HG03039 (cell line): Measurements from ENCODE around the gene WDR27.
"Not testable (repeated sequence)": the region's sequence is repeated elsewhere in the genome, so short reads cannot be mapped to it uniquely, and the experiment has no call there.

Experiments used
- ATAC-seq: cut with Tn5 transposase; IDR thresholded peaks from one replicate; pipeline ENCODE4 v1.9.1; 2021; ENCODE audit warnings: mild to moderate bottlenecking, moderate library complexity; ENCODE audit not compliant: unreplicated experiment

WDR27 gene

DNA sequence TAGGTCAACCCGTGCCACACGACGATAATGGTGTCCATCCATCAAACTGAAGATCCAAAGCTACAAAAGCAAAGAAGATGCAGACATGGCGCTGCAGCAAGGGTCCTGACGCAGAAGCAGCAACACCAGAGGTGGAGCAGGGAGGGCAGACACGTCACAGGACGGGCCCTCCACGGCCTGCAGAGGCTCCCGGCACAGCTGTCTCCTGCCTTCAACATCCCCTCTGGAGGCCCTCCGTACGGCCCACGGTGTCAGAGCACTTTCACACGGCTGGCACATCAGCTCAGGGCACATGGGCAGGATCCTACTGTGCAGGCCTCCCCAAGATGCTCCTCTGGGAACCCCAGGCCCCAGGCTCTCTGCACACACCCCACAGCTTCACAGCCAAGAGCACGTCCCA, 37.6 kb downstream of the WDR27 start:
- no peak for ATAC-seq

DNA sequence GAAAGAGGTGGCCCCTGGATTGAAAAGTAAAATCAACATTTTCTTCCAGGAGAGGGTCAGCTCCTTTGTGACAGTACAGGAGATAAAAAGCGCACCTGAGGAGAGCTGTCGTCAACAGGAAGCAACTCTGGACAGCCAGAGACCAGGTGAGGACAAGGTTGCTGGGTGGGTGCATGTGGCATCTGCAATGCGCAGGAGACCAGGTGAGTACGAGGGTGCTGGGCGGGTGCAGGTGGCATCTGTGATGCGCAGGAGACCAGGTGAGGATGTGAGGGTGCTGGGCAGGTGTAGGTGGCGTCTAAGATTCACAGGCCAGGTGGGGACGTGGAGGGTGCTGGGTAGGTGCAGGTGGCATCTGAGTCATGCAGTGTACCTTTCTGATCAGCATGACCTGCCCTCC, 38.4 kb downstream of the WDR27 start:
- ATAC-seq: no peak

DNA sequence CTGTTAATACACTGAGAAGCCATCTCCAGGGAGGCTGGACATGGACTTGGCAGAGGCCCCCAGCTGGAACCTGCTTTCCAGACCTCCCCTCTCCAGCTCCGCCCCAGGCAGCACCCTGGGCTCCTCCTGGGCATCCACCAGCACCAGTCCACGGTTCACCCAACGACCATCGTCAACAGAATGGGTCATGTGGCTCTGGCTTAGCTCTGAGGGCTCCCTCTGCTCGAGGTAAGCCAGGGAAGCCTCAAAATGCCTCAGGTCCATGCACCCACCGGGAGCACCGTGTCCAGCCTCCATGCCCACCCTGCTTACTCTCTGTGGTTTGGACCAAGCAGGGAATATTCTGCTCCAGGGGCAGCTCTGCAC, 40.5 kb downstream of the WDR27 start:
- ATAC-seq: no peak

DNA sequence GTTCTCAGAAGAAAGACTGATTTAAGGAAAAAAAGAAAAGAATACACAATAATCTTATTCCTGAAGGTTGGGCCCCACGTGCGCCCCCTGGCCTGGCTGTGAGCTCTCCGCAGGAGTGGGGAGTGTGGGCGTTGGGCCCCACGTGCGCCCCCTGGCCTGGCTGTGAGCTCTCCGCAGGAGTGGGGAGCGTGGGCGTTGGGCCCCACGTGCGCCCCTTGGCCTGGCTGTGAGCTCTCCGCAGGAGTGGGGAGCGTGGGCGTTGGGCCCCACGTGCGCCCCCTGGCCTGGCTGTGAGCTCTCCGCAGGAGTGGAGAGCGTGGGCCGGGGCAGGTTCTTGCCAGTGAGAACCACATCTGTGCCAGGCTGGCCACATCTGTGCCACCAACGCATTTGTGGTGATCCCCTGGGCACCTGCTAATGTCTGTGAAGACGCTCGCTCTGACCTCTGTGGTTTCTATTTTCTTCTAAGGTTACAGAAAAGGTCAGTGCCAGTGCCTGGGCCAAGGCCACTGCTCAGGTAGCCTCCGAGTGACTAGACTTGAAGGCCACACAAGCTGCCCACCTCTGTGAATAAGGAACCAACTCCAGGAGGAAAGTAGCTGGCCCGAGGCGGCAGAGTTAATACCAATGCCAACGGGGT, 41.0 kb downstream of the WDR27 start:
- ATAC-seq: no peak

DNA sequence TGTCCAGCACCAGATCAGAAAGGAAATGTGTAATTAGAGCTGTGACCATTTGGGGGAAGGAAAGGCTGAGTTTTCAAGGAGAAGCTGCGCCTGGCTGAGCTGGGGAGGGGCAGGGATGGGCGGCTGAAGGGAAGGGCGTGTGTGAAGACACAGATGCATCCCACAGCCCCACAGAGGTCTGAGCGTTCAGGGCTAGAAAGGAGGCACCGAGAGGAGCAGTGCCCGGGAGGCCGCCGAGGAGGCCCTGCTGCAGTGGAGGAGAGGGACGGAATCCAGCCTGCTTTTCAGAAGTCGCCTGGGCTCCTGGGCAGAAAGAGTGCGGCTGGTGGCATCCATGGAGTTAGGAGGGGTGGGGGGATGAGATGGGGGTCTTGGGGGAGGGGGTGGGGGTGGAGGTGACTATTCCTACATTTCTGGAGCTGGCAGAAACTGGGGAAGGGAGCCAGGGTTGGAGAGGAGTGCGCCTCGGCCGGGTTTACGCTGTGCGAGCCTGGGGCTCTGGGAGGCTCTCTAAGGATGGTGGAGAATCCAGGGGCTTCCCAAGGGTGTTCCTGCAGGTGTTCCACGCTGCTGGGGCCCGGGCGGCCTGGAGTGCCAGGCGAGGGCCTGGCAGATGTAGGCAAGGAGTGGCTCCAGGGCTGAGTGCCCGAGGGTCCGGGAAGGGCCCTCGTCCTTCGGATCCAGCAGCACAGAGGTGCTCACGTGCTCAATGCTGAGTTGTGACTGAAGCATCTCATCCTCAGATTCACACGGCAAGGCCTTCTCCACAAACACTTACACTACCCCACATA, 41.8 kb downstream of the WDR27 start:
- no peak for ATAC-seq

DNA sequence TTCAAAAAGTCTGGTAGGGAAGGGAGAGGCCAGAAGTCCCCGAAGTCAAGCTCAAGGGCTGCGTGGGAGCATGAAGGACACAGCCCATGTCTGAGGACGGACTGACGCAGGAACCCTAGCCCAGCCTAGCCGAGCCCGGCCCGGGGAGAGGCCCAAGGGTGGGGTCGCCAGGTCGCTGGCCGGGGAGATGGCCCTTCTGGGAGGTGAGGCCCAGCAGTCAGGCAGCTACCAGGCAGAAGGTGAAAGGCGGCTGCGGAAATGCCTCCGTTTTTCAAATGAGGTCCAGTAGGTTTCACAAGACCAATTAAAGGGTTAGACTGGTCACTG, 44.6 kb downstream of the WDR27 start:
- no peak for ATAC-seq

DNA sequence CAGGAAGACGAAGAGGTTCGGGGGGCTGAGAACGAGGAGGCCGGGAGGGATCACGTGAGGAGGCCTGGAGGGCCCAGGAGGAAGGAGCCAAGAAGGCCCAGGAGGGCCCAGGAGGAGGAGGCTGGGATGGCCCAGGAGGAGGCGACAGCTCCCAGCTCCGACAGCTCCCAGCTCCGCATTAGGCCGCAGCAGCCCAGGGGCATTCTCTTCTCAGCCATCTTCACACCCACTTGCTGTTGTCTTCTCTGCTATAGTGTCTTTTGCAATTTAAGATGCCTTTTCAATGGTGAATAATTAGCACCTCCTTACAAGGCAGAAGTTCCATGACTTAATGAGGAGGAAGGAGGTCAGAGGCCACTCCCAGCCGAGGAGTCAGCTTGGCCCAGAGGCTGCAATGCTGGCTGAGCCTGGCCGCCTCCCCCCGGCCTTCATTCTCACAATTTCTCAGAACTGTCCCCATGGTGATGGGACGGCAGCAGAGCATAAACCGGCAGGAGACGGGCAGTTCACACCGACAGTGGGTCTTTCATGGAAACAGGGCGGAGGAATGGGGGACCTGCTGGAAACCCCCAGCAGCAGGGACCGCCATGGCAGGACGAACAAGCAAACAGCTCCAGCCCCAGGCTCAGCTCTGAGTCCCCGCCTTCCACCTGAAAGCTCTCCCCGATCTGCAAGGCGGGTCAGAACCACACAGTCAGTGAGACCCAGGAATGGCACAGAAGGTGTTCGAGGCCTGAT, 45.1 kb downstream of the WDR27 start:
- ATAC-seq: no peak

DNA sequence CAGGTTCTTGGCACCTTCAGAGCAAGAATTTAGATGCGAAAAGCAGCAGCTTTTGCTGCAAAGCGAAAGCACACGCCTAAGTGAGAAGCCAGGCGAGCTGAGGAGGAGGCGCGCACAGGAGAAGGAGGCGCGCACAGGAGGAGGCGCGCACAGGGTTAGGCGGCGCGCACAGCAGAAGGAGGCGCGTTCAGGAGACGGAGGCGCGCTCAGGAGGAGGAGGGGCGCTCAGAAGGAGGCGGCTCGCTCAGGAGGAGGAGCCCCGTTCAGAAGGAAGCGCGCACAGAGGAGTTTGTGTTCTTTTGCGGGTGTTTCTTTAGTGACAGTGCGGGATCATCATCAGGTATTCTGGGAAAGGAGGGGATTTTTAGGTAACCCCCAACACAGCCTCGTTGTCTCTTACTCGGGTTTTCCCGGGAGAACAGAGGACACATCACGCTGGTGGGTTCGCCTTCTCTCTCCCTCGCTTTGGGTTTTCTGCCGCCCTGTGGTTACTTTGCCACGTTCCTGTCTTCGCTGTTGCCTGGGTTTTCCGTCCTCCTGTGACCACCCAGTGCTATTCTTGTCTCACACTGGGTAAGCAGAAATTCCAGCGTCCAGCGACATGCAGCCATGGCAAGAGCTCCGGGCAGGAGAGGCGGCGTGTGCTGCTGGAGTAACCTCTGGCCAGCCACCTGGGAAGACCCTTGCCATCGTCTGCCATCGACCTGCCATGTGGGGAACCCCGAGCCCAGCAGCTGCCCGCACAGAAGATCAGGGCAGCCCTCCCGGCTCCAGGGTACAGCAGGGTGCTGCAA, 47.0 kb downstream of the WDR27 start:
- peak; percentile 87 for ATAC-seq

DNA sequence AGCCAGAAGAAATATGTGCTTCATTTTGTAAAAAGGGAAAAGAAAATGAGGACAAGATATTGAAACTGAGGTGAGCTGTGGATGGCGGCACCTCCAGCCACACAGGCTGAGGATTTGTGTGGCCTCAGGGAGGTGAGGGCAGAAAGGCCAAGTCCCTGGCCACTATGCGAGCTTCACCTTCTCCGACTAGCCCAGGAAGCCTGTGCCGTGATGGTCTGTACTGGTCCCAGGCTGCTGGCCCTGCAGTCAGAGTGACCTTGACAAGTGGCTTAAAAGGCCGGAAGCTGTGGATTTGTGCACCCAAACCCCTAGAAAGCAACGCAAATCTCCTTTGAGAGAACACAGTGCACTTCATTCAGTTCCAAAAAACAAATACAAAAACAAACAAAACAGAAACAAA, 48.1 kb downstream of the WDR27 start:
- ATAC-seq: no peak

DNA sequence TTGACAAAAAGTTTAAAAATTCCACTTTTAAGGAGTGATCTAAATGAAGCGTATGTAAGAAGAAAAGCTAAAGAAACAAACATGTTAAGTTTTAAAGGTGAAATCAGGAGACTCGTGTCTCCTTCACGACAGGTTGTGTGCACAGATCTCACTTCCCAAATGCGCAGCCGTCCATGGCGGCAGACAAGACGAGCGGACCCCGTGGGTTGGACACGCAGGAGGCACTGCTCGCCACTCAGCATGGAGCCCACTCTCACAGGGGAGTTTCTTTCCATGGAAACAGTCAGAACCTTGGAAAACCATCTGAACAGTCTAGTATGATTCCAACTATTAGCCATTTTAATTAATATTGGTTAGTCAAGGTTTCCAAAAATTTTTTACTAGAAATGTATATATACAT, 48.9 kb downstream of the WDR27 start:
- ATAC-seq: no peak

DNA sequence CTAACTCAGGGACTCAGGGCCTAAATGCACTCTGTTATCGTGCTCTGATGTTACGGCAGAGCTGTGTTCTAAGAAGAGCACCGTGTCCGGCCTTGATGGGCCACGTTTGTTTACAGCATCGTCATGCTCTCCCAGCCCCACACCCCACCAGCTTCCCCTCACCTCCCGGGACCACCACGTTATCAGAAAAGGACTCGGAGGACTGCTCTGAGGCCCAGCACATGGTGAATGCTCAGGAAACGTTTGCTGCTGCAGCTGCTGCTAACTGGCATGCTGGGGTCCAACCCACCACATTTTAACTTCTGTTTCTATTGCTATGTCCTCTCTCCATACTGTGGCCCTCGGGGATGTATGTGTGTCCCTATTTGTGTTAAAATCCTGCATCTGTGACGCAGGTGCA, 50.3 kb downstream of the WDR27 start:
- ATAC-seq: no peak

DNA sequence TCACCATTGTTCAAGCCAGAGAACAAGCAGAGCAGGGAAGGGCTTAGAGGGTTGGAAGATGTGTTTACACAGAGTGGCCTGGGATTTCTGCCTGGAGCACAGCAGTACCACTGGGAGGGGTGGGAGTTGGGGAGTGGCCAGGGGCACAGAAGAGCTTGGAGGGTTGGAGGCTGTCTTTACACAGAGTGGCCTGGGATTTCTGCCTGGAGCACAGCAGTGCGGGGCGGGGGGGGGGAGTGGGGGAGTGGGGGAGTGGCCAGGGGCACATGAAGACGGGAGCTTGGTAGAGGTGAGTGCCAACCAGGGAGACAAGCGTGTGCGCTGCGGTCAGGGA, 50.9 kb downstream of the WDR27 start:
- no peak for ATAC-seq

DNA sequence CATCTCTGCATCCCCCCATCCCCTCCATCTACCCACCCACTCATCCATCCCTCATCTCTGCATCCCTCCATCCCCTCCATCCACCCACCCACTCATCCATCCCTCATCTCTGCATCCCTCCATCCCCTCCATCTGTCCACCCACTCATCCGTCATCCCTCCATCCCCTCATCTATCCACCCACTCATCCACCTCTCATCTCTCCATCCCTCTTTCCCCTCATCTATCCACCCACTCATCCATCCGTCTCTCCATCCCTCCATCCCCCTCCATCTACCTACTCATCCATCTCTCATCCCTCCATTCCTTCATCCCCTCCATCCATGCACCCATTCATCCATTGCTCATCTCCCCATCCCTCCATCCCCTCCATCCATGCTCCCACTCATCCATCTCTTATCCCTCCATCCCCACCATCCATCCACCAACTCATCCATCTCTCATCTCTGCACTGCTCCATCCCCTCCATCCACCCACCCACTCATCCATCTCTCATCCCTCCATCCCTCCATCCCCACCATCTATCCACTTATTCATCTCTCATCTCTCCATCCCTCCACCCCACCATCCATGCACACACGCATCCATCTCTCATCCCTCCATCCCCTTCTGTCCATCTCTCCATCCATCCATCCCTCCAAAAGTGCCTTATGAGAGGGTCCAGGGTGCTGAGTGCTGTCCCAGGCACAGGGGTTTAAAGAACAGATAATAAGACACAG, 51.4 kb downstream of the WDR27 start:
- ATAC-seq: no peak

DNA sequence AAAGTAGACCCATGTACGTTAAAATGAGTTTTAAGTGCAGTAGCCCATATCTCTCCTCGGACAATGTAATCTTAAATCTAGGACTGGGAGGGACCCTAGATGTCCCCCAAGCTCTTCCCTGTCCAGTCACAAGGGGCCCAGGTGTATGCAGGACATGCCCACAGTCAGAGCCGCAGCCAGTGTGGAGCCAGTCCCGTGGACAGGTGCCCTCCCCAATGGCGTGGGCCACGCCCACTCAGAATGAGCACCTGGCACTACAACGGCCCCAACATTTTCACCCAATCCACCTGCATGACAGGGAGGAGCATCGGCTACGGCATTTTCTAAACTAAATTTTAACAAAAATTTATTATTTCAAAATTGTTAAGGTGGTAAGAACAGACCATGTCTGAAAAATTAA, 53.2 kb downstream of the WDR27 start:
- ATAC-seq: no peak

DNA sequence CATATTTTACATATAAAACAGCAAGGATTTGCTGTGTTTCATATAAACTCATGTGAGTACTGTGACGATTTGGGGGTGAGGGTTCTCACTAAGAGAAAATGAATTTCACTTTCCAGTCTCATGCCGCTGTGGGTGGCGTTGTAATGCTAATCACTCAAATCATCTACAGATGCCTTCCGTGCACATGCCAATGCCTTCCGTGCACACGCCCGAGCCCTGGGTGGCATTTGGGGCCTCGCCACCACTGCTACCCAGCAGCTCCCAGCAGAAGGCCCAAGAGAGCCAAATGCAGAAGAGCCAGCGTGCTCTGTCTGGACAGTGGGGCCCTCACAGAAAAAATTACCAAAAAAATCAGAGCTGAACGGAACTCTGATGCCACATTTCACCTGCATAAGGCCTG, 53.7 kb downstream of the WDR27 start:
- no peak for ATAC-seq

DNA sequence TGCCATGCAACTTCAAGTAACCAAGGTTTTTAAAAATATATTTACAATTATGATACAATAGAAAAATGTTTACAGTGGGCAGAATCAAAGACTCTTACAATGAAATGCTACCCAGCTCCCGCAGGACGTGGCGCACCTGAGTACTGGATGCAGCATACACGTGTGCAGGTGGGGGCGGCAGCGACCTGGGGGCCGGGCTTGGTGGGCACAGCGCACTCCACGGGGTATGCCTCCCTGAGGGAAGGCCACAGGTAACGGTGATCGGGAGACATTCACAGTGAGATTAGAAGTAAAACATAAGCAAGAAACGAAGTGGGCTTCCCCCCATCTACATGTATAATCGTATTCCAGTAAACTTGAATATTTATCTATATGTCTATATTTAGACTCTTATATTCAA, 54.2 kb downstream of the WDR27 start:
- ATAC-seq: no peak

DNA sequence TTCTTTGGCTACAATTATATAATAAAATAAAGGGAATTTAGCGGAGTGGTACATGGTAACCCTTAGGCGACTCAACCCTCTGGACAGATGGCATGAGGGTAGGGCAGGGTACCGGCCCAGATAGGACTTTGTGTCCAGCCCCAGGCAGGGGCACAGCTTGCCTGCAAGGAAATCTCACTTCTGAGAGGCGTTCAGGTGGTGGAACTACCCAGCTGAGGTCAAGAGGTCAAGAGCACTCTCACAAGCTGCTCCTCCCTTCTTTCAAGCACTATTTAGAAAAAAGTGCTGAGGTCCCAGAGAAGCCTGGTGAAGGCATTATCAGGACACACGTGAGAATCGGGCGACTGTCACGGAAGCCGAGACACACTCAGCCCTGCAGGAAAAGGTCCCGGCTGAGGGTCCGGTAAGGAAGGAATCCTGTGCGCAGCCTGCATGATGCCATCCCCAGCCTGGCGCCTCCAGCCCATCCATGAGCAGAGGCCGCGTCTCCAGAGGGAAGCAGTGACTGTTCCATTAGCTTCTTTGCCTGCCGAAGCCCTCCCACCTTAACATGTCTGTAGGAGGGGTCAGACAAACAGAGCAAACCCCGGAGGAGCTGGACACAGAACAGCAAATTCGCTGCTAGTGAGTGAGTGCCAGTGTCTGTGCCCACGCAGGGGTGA, 54.8 kb downstream of the WDR27 start:
- ATAC-seq: no peak

DNA sequence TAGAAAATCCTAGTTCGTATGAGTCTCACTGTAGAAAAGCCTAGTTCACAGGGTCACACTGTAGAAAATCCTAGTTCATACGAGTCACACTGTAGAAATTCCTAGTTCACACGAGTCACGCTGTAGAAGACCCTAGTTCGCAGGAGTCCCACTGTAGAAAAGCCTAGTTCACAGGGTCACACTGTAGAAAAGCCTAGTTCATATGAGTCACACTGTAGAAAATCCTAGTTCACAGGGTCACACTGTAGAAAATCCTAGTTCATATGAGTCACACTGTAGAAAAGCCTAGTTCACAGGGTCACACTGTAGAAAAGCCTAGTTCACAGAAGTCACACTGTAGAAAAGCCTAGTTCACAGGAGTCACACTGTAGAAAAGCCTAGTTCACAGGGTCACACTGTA, 56.4 kb downstream of the WDR27 start:
- not testable (repeated sequence) for ATAC-seq

DNA sequence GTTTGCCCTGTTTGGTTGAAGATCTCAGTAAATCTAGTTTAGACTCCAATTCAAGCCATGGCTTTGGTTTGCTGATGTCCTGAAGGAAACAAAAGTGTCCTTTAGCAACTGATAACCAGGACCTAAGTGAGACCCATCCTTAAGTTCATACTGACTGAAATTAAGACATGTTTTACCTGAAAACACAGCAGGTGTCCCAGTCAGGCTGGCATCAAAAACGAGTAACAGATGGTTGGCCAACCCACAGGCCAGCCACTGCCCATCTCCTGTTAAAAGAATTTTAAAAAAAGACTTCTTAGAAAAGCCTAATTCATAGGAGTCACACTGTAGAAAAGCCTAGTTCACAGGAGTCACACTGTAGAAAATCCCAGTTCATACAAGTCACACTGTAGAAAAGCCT, 58.3 kb downstream of the WDR27 start:
- ATAC-seq: no peak

DNA sequence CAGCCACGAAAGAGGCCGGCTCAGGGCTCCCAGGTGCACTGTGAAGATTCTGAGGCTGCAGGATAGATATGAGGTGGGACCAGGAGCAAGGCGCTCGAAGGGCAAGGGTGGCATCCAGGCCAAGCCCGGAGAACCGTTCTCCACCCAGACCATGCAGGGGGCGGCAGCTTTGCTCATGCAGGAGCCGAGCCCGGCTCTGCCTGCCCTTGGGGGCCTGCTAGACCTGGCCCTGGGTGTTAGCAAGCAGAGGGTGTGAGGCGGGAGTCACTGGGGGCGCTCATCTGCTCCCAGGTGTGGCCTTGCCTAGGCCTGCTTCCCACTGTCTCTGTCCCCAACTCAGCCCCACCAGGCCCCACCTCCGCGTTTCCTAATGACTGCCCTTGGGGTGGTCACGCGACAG, 59.4 kb downstream of the WDR27 start:
- ATAC-seq: no peak
